Stimulated activated CD4-positive, alpha-beta T cell treated with anti-CD3 and anti-CD28 coated beads, Interleukin-2, amount 100 ng/mL, for 48 hours (primary cell): ENCODE data around the gene ACAT2.
"Not testable (repeated sequence)": the region's sequence is repeated elsewhere in the genome, so short reads cannot be mapped to it uniquely, and the experiment has no call there.

Source experiments
- DNase-seq, 2 donors: peaks; one replicate each; pipeline ENCODE4 v3.0.0-alpha.2; 2020

The ACAT2 gene

GRCh38 chr6:159816775-159817174, 54.9 kb downstream of the ACAT2 start:
- DNase-seq, result not testable (repeated sequence)

- no peak for DNase-seq
Observed at GRCh38 chr6:159817951-159818739, 56.3 kb downstream of the ACAT2 start.

GRCh38 chr6:159819098-159819497, 57.3 kb downstream of the ACAT2 start:
- DNase-seq, result no peak

- DNase-seq, result peak in 1 of 2 donors; percentile 9
Observed at GRCh38 chr6:159819932-159820640, 58.2 kb downstream of the ACAT2 start.

GRCh38 chr6:159821122-159821521, 59.3 kb downstream of the ACAT2 start:
- no peak for DNase-seq

- no peak for DNase-seq
Observed at GRCh38 chr6:159821726-159822125, 59.9 kb downstream of the ACAT2 start.

GRCh38 chr6:159823953-159824352, 62.1 kb downstream of the ACAT2 start:
- DNase-seq, result no peak

GRCh38 chr6:159824690-159825089, 62.8 kb downstream of the ACAT2 start:
- DNase-seq, result not testable (repeated sequence)

GRCh38 chr6:159826004-159826403, 64.2 kb downstream of the ACAT2 start:
- DNase-seq, result no peak

- DNase-seq, result no peak
Observed at GRCh38 chr6:159826968-159827647, 65.3 kb downstream of the ACAT2 start.

- no peak for DNase-seq
Observed at GRCh38 chr6:159828074-159828473, 66.2 kb downstream of the ACAT2 start.
